Measurements from ENCODE around the gene PDSS1.

Gene PDSS1

GRCh38 chr10:26700884-26701630 is 3.6 kb downstream of the PDSS1 start:
- DNase-seq: no peak

GRCh38 chr10:26703096-26703495 is 5.6 kb downstream of the PDSS1 start:
- DNase-seq: no peak

GRCh38 chr10:26703974-26704373 is 6.5 kb downstream of the PDSS1 start:
- no peak for DNase-seq

- DNase-seq: no peak
Observed at GRCh38 chr10:26706206-26706605, 8.7 kb downstream of the PDSS1 start.

GRCh38 chr10:26706936-26707335 is 9.4 kb downstream of the PDSS1 start:
- no peak for DNase-seq

- DNase-seq: no peak
Observed at GRCh38 chr10:26711324-26711723, 13.8 kb downstream of the PDSS1 start.

- DNase-seq: no peak
Observed at GRCh38 chr10:26714415-26715136, 17.1 kb downstream of the PDSS1 start.

GRCh38 chr10:26715137-26715487 is 17.6 kb downstream of the PDSS1 start:
- DNase-seq: no peak

- DNase-seq: no peak
Observed at GRCh38 chr10:26717476-26717875, 20.0 kb downstream of the PDSS1 start.

- DNase-seq: peak; percentile 21
Observed at GRCh38 chr10:26721561-26721960, 24.1 kb downstream of the PDSS1 start.

GRCh38 chr10:26723016-26723415 is 25.5 kb downstream of the PDSS1 start:
- DNase-seq: no peak

- peak; percentile 48 for DNase-seq
Observed at GRCh38 chr10:26725837-26726727, 28.6 kb downstream of the PDSS1 start.

GRCh38 chr10:26727005-26727404 is 29.5 kb downstream of the PDSS1 start:
- no peak for DNase-seq

- no peak for DNase-seq
Observed at GRCh38 chr10:26728957-26729356, 31.5 kb downstream of the PDSS1 start.

GRCh38 chr10:26729395-26729794 is 31.9 kb downstream of the PDSS1 start:
- DNase-seq: no peak

- no peak for DNase-seq
Observed at GRCh38 chr10:26730552-26730951, 33.1 kb downstream of the PDSS1 start.

GRCh38 chr10:26733750-26734568 is 36.5 kb downstream of the PDSS1 start:
- DNase-seq: no peak

- no peak for DNase-seq
Observed at GRCh38 chr10:26735435-26735834, 37.9 kb downstream of the PDSS1 start.

- peak; percentile 48 for DNase-seq
Observed at GRCh38 chr10:26737730-26738129, 40.2 kb downstream of the PDSS1 start.

GRCh38 chr10:26738301-26738911 is 40.9 kb downstream of the PDSS1 start:
- DNase-seq: no peak

GRCh38 chr10:26739071-26739631 is 41.6 kb downstream of the PDSS1 start:
- DNase-seq: no peak

GRCh38 chr10:26741368-26741767 is 43.9 kb downstream of the PDSS1 start:
- no peak for DNase-seq

Data from CD4-positive, alpha-beta T cell treated with Interferon gamma for 1 hour (primary cell).